DND-41 (cell line): ENCODE results near the gene DDB1.

Experiments
- CTCF ChIP-seq: IDR thresholded peaks from 2 replicates; pipeline ENCODE4 v1.5.1; 2012; ENCODE audit warnings: borderline replicate concordance, low read length, moderate library complexity, mild to moderate bottlenecking; ENCODE audit not compliant: poor library complexity, severe bottlenecking; ENCODE audit errors: extremely low read depth
- EZH2 ChIP-seq: IDR thresholded peaks from 3 replicates; pipeline ENCODE4 v1.6.1; 2012; ENCODE audit warnings: borderline replicate concordance, low read depth, mild to moderate bottlenecking, moderate library complexity, low read length, inconsistent platforms; ENCODE audit not compliant: severe bottlenecking

GRCh38 chr11:61377461-61378160 lies 44.7 kb upstream of the DDB1 start:
- TF ChIP-seq CTCF, result no peak
- no peak for TF ChIP-seq EZH2
